Sigmoid colon (tissue), 7 donors: ENCODE results near the gene TPGS1. TPM values are rescaled to one million over a fixed set of nuclear protein-coding genes. Genes with fewer than 3 reads are reported as not detected.

Source experiments
- DNase-seq: peaks from one replicate; pipeline ENCODE4 v3.0.0-alpha.2; 2019
- H3K27ac ChIP-seq, 4 donors: fragments of 200-600 bp; sonication (generic); one replicate each; pipeline ENCODE4 v1.5.1; 2016 to 2019; ENCODE audit warnings: mild to moderate bottlenecking in 1 of 4
- H3K27me3 ChIP-seq, 3 donors: fragments of 200-600 bp; sonication (generic); one replicate each; pipeline ENCODE4 v1.5.1; 2019; ENCODE audit warnings: mild to moderate bottlenecking in 1 of 3
- H3K36me3 ChIP-seq, 4 donors: fragments of 200-600 bp; sonication (generic); one replicate each; pipeline ENCODE4 v1.5.1; 2016 to 2019
- H3K4me1 ChIP-seq, 4 donors: fragments of 200-600 bp; sonication (generic); one replicate each; pipeline ENCODE4 v1.5.1; 2017 to 2019
- H3K4me3 ChIP-seq, 4 donors: fragments of 200-600 bp; sonication (generic); one replicate each; pipeline ENCODE4 v1.5.1; 2017 to 2019; ENCODE audit warnings: mild to moderate bottlenecking in 2 of 4, moderate library complexity in 1 of 4
- H3K9me3 ChIP-seq, 4 donors: fragments of 200-600 bp in 3 of 4; sonication (generic) in 3 of 4; one replicate each; pipeline versions ENCODE4 v1.5.1 to v1.6.1; 2013 to 2019
- CTCF ChIP-seq, 4 experiments: fragments of 450-650 bp in 3 of 4; fragments of 200-600 bp in 1 of 4; IDR thresholded peaks; one replicate each; pipeline ENCODE4 v1.5.1; 2016 to 2019; ENCODE audit warnings: antibody characterized with exemption in 4 of 4, mild to moderate bottlenecking in 3 of 4, moderate library complexity in 2 of 4
- EP300 ChIP-seq, 4 donors: sonication (generic); formaldehyde crosslinking; IDR thresholded peaks; one replicate each; pipeline ENCODE4 v1.6.1; 2017; ENCODE audit warnings: antibody characterized with exemption in 4 of 4
- POLR2A ChIP-seq, 2 donors: fragments of 450-650 bp; IDR thresholded peaks; one replicate each; pipeline ENCODE4 v1.6.1; 2016; ENCODE audit warnings: antibody characterized with exemption in 2 of 2, mild to moderate bottlenecking in 2 of 2, moderate library complexity in 2 of 2
- POLR2AphosphoS5 ChIP-seq, 4 donors: sonication (generic); formaldehyde crosslinking; IDR thresholded peaks; one replicate each; pipeline ENCODE4 v1.6.1; 2017; ENCODE audit warnings: antibody characterized with exemption in 4 of 4
- WGBS, 2 donors: extraction: QIAGEN DNeasy Blood & Tissue Kit; methylation state at CpG; one replicate each; pipeline ENCODE4 v1.1.7; 2013; 5-methylcytosine and 5-hydroxymethylcytosine counted together
- intact Hi-C: fragments of 100-400 bp; cut with DNase I; formaldehyde crosslinking; loops from one replicate; pipeline ENCODE4 v1.15.1; 2023
- polyA plus RNA-seq, 3 donors: library from polyadenylated mRNA; stranded (reverse); fragments of 200-250 nt; gene quantifications; one replicate each; pipeline ENCODE4 v1.2.3, GENCODE V29; 2013
- total RNA-seq, 4 donors: library from RNA; depleted of rRNA; stranded (reverse); fragments of >200 nt; gene quantifications; one replicate each; pipeline ENCODE4 v1.1.0, GENCODE V29; 2016
- donor health status: healthy with polysubstance abuse.
- donor health status: Bipolar disorder and iron deficiency.
- donor health status: healthy.

The TPGS1 gene
- total and polyA plus RNA-seq, 7 donors, result 14.3 to 78.8 (median 36.3) TPM

- intact Hi-C loops, result loop anchor here (2.0 kb wide), 1 partner anchor 24 kb away; the partner anchor contains the start of gene TPGS1
- Histone ChIP-seq H3K4me1 (peaks cover 0 to 43% (median 38%) of the 10 kb centered on the region in 4 donors), H3K27ac (peak overlapping the region; percentile 98 to 100 (median 99)), H3K4me3 (peak overlapping the region; percentile 74 to 94 (median 86)), H3K27me3 (peaks cover 0 to 13% (median 6%) of the 10 kb centered on the region in 3 donors), H3K36me3 (peaks cover 2 to 9% (median 5%) of the 10 kb centered on the region in 4 donors), H3K9me3 (no peaks in the 10 kb centered on the region)
- TF ChIP-seq POLR2AphosphoS5 (IDR thresholded peaks at IDR 0.05) (peak; percentile 5 to 81 (median 60)), EP300 (IDR thresholded peaks at IDR 0.05) (no peak), CTCF (IDR thresholded peaks at IDR 0.05) (no peak), POLR2A (IDR thresholded peaks at IDR 0.05) (no peak)
- WGBS, 2 donors, result 1% methylated on average over 103 of the region's 103 CpGs
- peak; percentile 91 for DNase-seq
Measured at GRCh38 chr19:531009-531752, 23.9 kb downstream of the TPGS1 start.

- DNase-seq, result no peak
- intact Hi-C loops, result loop anchor here (2.0 kb wide), 3 partner anchors 25 to 269 kb away; partner anchors contain the start of genes POLRMT and TPGS1
- 1% methylated on average over 84 of the region's 84 CpGs for WGBS, 2 donors
- TF ChIP-seq POLR2AphosphoS5 (IDR thresholded peaks at IDR 0.05) (peak in 3 of 4 donors; percentile 56 to 77 (median 71)), EP300 (IDR thresholded peaks at IDR 0.05) (no peak)
- H3K9me3 ChIP-seq, result no peaks in the 10 kb centered on the region
- H3K4me3 ChIP-seq, result peak within 1 kb of the TSS; percentile 78 to 98 (median 94)
- H3K4me1 ChIP-seq, result peaks cover 0 to 43% (median 40%) of the 10 kb centered on the region in 4 donors
- peak within 1 kb of the TSS; percentile 98 to 100 (median 99) for H3K27ac ChIP-seq
- H3K27me3 ChIP-seq, result peaks cover 0 to 8% (median 3%) of the 10 kb centered on the region in 3 donors
- H3K36me3 ChIP-seq, result peaks cover 10 to 17% (median 13%) of the 10 kb centered on the region in 4 donors
Measured at GRCh38 chr19:531753-532560, 24.7 kb downstream of the TPGS1 start, which contains the start of gene CDC34. Gene CDC34 (plus strand): TSS chr19:531760. CDS start chr19:531932, 172 bp downstream.

GRCh38 chr19:532561-533363, 25.5 kb downstream of the TPGS1 start:
- H3K9me3 ChIP-seq, result no peaks in the 10 kb centered on the region
- peak; percentile 94 for DNase-seq
- peaks cover 0 to 43% (median 40%) of the 10 kb centered on the region in 4 donors for H3K4me1 ChIP-seq
- WGBS, 2 donors, result 0 to 1% methylated on average over 47 of the region's 47 CpGs
- H3K27ac ChIP-seq, result peak overlapping the region; percentile 92 to 99 (median 98)
- no peaks in the 10 kb centered on the region for H3K27me3 ChIP-seq
- intact Hi-C loops, result loop anchor here (1.0 to 2.0 kb wide), 3 partner anchors 40 to 268 kb away; partner anchors contain the start of genes BSG and POLRMT
- TF ChIP-seq POLR2A (IDR thresholded peaks at IDR 0.05), result no peak
- TF ChIP-seq EP300 (IDR thresholded peaks at IDR 0.05), result no peak
- peak; percentile 43 to 49 (median 44) for TF ChIP-seq CTCF (IDR thresholded peaks at IDR 0.05)
- peak in 3 of 4 donors; percentile 39 to 55 (median 54) for TF ChIP-seq POLR2AphosphoS5 (IDR thresholded peaks at IDR 0.05)
- peaks cover 13 to 23% (median 17%) of the 10 kb centered on the region in 4 donors for H3K36me3 ChIP-seq
- peak overlapping the region; percentile 78 to 98 (median 94) for H3K4me3 ChIP-seq

- H3K36me3 ChIP-seq, result peaks cover 18 to 30% (median 23%) of the 10 kb centered on the region in 4 donors
- peaks cover 0 to 43% (median 40%) of the 10 kb centered on the region in 4 donors for H3K4me1 ChIP-seq
- DNase-seq, result peak; percentile 67
- H3K9me3 ChIP-seq, result no peaks in the 10 kb centered on the region
- TF ChIP-seq POLR2A (IDR thresholded peaks at IDR 0.05) (no peak), CTCF (IDR thresholded peaks at IDR 0.05) (no peak)
- H3K4me3 ChIP-seq, result peak overlapping the region; percentile 78 to 98 (median 94)
- H3K27me3 ChIP-seq, result no peaks in the 10 kb centered on the region
- intact Hi-C loops, result loop anchor here (1.0 to 2.0 kb wide), 3 partner anchors 39 to 267 kb away; partner anchors contain the start of genes BSG and POLRMT
- peak overlapping the region; percentile 92 to 99 (median 98) for H3K27ac ChIP-seq
- 41 to 47% methylated on average over 25 of the region's 25 CpGs for WGBS, 2 donors
Measured at GRCh38 chr19:533364-534058, 26.2 kb downstream of the TPGS1 start.
